ENCODE measurements around the gene ABCB1. TPM values are rescaled to one million over a fixed set of nuclear protein-coding genes. Genes with fewer than 3 reads are reported as not detected.
A peak's percentile ranks its signal among the peaks of the same experiment; 100 is the strongest.

Gene ABCB1
- total and polyA plus RNA-seq, 2 of the 13 experiments (the other 11 are each of a cell fraction or from before 2014, with no cell fraction given), result 42.8 to 52.6 TPM

DNA sequence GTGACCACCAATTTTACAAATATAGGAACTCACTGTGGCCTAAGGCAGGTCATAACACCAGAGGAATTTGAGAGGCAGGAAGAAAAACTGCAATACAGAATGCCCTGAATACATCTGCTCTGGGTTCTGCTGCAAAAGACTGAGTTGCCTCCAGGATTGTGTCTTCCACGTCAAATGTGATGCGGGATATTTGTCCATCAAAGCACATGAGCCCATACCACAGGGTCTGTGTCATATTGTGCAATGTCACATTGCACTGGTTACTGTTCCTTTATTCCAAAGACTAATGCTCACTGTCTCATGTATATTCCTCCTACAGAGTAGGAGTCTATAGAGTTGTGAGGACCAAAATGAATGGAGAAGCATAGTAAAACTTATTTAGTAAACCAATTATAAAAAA, 66.6 kb downstream of the ABCB1 start:
- POLR2A ChIA-PET, result no interaction called here
- peaks cover 7% of the 10 kb centered on the region for H3K4me1 ChIP-seq (ENCODE audit: insufficient read depth, low read length)
- no peak overlapping the region for H3K9ac ChIP-seq (ENCODE audit: insufficient read depth, low read depth, low read length)
- no peak for DNase-seq (ENCODE audit: low spot score)
- H3K27me3 ChIP-seq (ENCODE audit: control insufficient read depth in 1 of 2, insufficient read depth in 2 of 2, low read length in 2 of 2), result no peaks in the 10 kb centered on the region
- in situ Hi-C loops (cut with HindIII; ENCODE audit: extremely low pct_ligation_motif_present, low pct_unique_long_range_greater_than_20kb), result no loop called here
- no peak overlapping the region for H3K4me2 ChIP-seq (ENCODE audit: low read depth, low read length)
- TF ChIP-seq ZNF781 (CRISPR knock-in tag; IDR thresholded peaks at IDR 0.05; ENCODE audit: borderline replicate concordance, not compliant biosample characterization) (no peak), CEBPB (IDR thresholded peaks at IDR 0.05; ENCODE audit: borderline replicate concordance, low read depth, low read length) (peak; percentile 50)
- no peak overlapping the region for H2AFZ ChIP-seq (ENCODE audit: low read length)
- no peaks in the 10 kb centered on the region for H3K9me3 ChIP-seq (ENCODE audit: low read length)
- intact Hi-C loops (cut with micrococcal nuclease; ENCODE audit: unreplicated experiment), result no loop called here
- CTCF ChIA-PET (ENCODE audit: low intra/inter-chr PET ratio, low total read pairs), result no interaction called here
- no peak for ATAC-seq
- FAIRE-seq, result no peak
- H4K20me1 ChIP-seq (ENCODE audit: insufficient read depth, low read length), result no peaks in the 10 kb centered on the region
- no peak overlapping the region for H3K4me3 ChIP-seq (replicated peaks in 1 of 3; ENCODE audit: insufficient read depth in 1 of 3, low read depth in 2 of 3, low read length in 3 of 3)
- BruUV-seq (replicated peaks), result no TSS peak
- H3K36me3 ChIP-seq (replicated peaks in 1 of 2; ENCODE audit: control insufficient read depth in 1 of 2, insufficient read depth in 2 of 2, low read length in 2 of 2), result peaks cover 0 to 11% of the 10 kb centered on the region in 2 experiments; a peak in 3 of 5 replicates
- no peak overlapping the region for H3K27ac ChIP-seq (ENCODE audit: extremely low read length, insufficient read depth, low read length)
- WGBS (ENCODE audit: low lambda C conversion rate), result 100% methylated on average over 2 of the region's 2 CpGs
- no peaks in the 10 kb centered on the region for H3K79me2 ChIP-seq (ENCODE audit: insufficient read depth, low read length)

DNA sequence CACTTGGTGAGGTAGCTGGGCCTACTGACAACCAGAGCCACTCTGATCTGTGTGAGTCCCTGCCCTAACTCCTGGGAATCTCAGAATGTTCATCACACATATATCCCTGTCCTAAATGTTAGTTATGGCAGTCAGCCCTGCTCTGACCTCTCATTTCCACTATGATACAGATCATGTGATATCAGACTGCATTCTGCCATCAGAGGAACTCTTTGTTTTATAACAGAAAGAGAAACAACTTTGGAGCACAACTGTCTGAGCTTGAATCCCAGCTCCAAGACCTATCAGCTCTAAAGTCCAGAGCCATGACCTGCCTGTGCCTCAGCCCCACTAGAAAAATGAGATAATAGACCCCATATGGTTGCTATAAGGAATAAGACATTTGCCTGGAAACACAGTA, 70.6 kb downstream of the ABCB1 start:
- H3K27me3 ChIP-seq (ENCODE audit: control insufficient read depth in 1 of 2, insufficient read depth in 2 of 2, low read length in 2 of 2), result no peaks in the 10 kb centered on the region
- BruUV-seq (replicated peaks), result no TSS peak
- CTCF ChIA-PET (ENCODE audit: low intra/inter-chr PET ratio, low total read pairs), result no interaction called here
- FAIRE-seq (no peak), ATAC-seq (no peak), DNase-seq (ENCODE audit: low spot score) (no peak)
- no peak overlapping the region for H3K27ac ChIP-seq (ENCODE audit: extremely low read length, insufficient read depth, low read length)
- POLR2A ChIA-PET, result interaction anchor here (0.9 kb wide), 1 partner anchor 65 kb away, joined by 3 read pairs; no protein-coding TSS in a partner anchor
- H3K9me3 ChIP-seq (ENCODE audit: low read length), result no peaks in the 10 kb centered on the region
- no peak overlapping the region for H3K9ac ChIP-seq (ENCODE audit: insufficient read depth, low read depth, low read length)
- in situ Hi-C loops (cut with HindIII; ENCODE audit: extremely low pct_ligation_motif_present, low pct_unique_long_range_greater_than_20kb) (no loop called here), intact Hi-C loops (cut with micrococcal nuclease; ENCODE audit: unreplicated experiment) (no loop called here)
- H2AFZ ChIP-seq (ENCODE audit: low read length), result no peak overlapping the region
- H3K79me2 ChIP-seq (ENCODE audit: insufficient read depth, low read length), result no peaks in the 10 kb centered on the region
- no peak overlapping the region for H3K4me2 ChIP-seq (ENCODE audit: low read depth, low read length)
- H3K36me3 ChIP-seq (replicated peaks in 1 of 2; ENCODE audit: control insufficient read depth in 1 of 2, insufficient read depth in 2 of 2, low read length in 2 of 2), result peaks cover 2 to 17% of the 10 kb centered on the region in 2 experiments; a peak in 2 of 5 replicates
- no peaks in the 10 kb centered on the region for H4K20me1 ChIP-seq (ENCODE audit: insufficient read depth, low read length)
- H3K4me3 ChIP-seq (replicated peaks in 1 of 3; ENCODE audit: insufficient read depth in 1 of 3, low read depth in 2 of 3, low read length in 3 of 3), result no peak overlapping the region
- H3K4me1 ChIP-seq (ENCODE audit: insufficient read depth, low read length), result no peaks in the 10 kb centered on the region
- TF ChIP-seq, protein P1, sequence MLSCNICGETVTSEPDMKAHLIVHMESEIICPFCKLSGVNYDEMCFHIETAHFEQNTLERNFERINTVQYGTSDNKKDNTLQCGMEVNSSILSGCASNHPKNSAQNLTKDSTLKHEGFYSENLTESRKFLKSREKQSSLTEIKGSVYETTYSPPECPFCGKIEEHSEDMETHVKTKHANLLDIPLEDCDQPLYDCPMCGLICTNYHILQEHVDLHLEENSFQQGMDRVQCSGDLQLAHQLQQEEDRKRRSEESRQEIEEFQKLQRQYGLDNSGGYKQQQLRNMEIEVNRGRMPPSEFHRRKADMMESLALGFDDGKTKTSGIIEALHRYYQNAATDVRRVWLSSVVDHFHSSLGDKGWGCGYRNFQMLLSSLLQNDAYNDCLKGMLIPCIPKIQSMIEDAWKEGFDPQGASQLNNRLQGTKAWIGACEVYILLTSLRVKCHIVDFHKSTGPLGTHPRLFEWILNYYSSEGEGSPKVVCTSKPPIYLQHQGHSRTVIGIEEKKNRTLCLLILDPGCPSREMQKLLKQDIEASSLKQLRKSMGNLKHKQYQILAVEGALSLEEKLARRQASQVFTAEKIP (CRISPR knock-in tag; IDR thresholded peaks at IDR 0.05; ENCODE audit: borderline replicate concordance), result no peak
- no peak for TF ChIP-seq CC2D1A (CRISPR knock-in tag; IDR thresholded peaks at IDR 0.05)
- TF ChIP-seq, protein P2, sequence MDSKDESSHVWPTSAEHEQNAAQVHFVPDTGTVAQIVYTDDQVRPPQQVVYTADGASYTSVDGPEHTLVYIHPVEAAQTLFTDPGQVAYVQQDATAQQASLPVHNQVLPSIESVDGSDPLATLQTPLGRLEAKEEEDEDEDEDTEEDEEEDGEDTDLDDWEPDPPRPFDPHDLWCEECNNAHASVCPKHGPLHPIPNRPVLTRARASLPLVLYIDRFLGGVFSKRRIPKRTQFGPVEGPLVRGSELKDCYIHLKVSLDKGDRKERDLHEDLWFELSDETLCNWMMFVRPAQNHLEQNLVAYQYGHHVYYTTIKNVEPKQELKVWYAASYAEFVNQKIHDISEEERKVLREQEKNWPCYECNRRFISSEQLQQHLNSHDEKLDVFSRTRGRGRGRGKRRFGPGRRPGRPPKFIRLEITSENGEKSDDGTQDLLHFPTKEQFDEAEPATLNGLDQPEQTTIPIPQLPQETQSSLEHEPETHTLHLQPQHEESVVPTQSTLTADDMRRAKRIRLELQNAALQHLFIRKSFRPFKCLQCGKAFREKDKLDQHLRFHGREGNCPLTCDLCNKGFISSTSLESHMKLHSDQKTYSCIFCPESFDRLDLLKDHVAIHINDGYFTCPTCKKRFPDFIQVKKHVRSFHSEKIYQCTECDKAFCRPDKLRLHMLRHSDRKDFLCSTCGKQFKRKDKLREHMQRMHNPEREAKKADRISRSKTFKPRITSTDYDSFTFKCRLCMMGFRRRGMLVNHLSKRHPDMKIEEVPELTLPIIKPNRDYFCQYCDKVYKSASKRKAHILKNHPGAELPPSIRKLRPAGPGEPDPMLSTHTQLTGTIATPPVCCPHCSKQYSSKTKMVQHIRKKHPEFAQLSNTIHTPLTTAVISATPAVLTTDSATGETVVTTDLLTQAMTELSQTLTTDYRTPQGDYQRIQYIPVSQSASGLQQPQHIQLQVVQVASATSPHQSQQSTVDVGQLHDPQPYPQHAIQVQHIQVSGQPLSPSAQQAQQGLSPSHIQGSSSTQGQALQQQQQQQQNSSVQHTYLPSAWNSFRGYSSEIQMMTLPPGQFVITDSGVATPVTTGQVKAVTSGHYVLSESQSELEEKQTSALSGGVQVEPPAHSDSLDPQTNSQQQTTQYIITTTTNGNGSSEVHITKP (CRISPR knock-in tag; IDR thresholded peaks at IDR 0.05; ENCODE audit: low read depth), result no peak
- TF ChIP-seq, protein P3, sequence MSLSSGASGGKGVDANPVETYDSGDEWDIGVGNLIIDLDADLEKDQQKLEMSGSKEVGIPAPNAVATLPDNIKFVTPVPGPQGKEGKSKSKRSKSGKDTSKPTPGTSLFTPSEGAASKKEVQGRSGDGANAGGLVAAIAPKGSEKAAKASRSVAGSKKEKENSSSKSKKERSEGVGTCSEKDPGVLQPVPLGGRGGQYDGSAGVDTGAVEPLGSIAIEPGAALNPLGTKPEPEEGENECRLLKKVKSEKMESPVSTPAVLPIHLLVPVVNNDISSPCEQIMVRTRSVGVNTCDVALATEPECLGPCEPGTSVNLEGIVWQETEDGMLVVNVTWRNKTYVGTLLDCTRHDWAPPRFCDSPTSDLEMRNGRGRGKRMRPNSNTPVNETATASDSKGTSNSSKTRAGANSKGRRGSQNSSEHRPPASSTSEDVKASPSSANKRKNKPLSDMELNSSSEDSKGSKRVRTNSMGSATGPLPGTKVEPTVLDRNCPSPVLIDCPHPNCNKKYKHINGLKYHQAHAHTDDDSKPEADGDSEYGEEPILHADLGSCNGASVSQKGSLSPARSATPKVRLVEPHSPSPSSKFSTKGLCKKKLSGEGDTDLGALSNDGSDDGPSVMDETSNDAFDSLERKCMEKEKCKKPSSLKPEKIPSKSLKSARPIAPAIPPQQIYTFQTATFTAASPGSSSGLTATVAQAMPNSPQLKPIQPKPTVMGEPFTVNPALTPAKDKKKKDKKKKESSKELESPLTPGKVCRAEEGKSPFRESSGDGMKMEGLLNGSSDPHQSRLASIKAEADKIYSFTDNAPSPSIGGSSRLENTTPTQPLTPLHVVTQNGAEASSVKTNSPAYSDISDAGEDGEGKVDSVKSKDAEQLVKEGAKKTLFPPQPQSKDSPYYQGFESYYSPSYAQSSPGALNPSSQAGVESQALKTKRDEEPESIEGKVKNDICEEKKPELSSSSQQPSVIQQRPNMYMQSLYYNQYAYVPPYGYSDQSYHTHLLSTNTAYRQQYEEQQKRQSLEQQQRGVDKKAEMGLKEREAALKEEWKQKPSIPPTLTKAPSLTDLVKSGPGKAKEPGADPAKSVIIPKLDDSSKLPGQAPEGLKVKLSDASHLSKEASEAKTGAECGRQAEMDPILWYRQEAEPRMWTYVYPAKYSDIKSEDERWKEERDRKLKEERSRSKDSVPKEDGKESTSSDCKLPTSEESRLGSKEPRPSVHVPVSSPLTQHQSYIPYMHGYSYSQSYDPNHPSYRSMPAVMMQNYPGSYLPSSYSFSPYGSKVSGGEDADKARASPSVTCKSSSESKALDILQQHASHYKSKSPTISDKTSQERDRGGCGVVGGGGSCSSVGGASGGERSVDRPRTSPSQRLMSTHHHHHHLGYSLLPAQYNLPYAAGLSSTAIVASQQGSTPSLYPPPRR (CRISPR knock-in tag; IDR thresholded peaks at IDR 0.05; ENCODE audit: borderline replicate concordance), result no peak
- TF ChIP-seq ZNF260 (CRISPR knock-in tag; IDR thresholded peaks at IDR 0.05; ENCODE audit: borderline replicate concordance, low read depth), result no peak
